H54 (cell line): Measurements from ENCODE around the gene IGSF9B.
A peak's percentile ranks its signal among the peaks of the same experiment; 100 is the strongest.

ENCODE experiments used
- DNase-seq: peaks from one replicate; pipeline ENCODE4 v3.0.0; 2011; ENCODE audit warnings: low spot score, mixed read lengths; ENCODE audit not compliant: insufficient read length
- FAIRE-seq: peaks from 3 replicates; lab custom pipeline; 2011; peaks lifted over from hg19 to GRCh38; lab: Jason Lieb, UNC
- POLR2A ChIP-seq: IDR thresholded peaks from 2 replicates; pipeline ENCODE4 v1.6.1; 2011; ENCODE audit warnings: low read depth, mild to moderate bottlenecking, low read length

The IGSF9B gene

DNA sequence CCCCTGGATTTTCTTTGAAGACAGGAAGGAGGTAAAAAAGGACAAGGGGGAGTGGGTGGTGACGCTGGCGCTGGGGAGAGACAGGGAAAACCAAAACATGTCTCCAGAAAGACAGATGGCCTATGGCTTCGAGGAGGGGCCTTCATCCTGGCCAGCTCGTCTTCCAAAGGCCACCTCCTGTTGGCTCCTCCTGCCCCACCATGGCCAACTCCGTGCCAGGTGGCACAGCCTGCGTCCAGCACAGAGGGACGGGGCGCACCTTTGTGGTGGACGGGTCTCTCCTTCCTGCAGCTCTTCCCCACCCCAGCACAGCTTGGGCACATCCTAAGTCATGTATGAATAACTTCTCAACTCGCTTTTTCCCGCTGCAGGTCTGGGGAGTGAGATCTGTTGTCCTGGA lies 22.7 kb downstream of the IGSF9B start:
- DNase-seq (no peak), FAIRE-seq (no peak)
- TF ChIP-seq POLR2A, result no peak

- DNase-seq, result no peak
- TF ChIP-seq POLR2A, result no peak
- FAIRE-seq, result no peak
These were observed 25.2 kb downstream of the IGSF9B start for GRCh38 chr11:133931449-133932060.

DNA sequence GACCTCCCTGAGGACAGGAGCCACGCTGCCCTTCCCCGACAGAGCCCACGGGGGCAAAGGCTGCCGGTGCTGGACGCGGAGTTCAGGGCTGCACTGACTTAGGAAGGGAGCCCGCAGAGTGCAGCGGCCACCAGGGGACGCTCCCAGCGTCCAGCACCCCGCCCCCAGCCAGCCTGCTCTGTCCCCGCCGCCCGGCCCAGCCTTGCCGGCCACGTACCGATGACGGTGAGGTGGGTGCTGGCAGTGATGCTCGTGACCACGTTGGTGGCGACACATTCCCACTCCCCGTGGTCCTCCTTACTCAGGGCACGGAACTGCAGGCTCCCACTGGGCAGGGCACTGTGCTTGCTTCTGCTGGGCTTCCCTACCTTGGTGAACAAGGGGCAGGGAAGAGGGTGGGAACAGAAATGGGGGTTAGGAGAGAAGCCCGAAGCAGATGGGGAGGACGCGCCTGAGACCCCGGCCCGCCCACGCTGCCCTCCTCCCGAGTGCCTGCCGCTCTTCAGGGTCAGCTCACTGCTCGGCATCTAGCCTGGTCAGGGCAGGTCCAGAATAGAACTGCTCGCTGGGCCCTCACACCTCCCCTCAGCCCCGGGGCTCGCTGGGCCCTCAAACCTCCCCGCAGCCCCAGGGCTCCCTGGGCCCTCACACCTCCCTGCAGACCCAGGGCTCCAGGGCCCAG lies 25.9 kb downstream of the IGSF9B start:
- FAIRE-seq, result no peak
- DNase-seq, result no peak
- TF ChIP-seq POLR2A, result no peak

DNA sequence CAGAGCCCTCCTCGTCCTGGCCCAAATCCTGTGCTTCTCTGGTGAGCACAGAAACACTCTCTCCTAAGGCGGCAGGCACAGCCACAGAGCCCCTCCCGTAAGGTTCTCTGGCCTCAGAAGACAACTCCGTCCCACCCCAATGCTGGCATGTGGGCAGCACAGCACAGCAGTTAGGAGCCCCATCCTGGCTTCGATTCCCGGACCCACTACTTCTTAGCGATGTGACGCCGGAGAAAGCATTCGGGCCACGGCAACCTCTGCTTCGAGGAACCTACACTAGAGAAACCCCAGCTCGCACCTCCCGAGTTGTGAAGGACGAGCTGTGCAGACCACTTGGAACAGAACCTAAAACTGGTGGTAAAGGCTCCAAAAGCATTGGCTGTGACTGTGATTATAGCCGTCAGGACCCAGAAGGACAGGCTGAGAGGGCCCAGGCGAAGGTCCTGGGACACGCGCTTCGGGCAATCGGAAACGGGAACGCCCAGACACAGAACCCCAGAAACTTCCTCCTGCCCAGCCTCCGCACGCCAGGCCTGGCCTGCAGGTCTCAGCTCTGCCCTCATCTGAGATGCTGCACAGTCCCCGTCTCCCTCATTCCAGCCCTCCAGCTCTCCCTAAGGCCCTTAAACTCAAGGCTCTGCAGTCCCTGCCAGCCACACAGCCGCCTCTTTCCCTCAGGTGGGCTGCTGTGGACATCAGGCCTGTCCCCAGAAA lies 26.6 kb downstream of the IGSF9B start:
- TF ChIP-seq POLR2A, result no peak
- no peak for FAIRE-seq
- no peak for DNase-seq

- DNase-seq (no peak), FAIRE-seq (no peak)
- no peak for TF ChIP-seq POLR2A
These were observed 27.2 kb downstream of the IGSF9B start for GRCh38 chr11:133929401-133930052.

- FAIRE-seq (no peak), DNase-seq (peak; percentile 40)
- TF ChIP-seq POLR2A, result no peak
These were observed 28.1 kb downstream of the IGSF9B start for GRCh38 chr11:133928628-133929059.

- DNase-seq (peak; percentile 84), FAIRE-seq (peak; percentile 23)
- TF ChIP-seq POLR2A, result no peak
These were observed 28.8 kb downstream of the IGSF9B start for GRCh38 chr11:133927690-133928627.

DNA sequence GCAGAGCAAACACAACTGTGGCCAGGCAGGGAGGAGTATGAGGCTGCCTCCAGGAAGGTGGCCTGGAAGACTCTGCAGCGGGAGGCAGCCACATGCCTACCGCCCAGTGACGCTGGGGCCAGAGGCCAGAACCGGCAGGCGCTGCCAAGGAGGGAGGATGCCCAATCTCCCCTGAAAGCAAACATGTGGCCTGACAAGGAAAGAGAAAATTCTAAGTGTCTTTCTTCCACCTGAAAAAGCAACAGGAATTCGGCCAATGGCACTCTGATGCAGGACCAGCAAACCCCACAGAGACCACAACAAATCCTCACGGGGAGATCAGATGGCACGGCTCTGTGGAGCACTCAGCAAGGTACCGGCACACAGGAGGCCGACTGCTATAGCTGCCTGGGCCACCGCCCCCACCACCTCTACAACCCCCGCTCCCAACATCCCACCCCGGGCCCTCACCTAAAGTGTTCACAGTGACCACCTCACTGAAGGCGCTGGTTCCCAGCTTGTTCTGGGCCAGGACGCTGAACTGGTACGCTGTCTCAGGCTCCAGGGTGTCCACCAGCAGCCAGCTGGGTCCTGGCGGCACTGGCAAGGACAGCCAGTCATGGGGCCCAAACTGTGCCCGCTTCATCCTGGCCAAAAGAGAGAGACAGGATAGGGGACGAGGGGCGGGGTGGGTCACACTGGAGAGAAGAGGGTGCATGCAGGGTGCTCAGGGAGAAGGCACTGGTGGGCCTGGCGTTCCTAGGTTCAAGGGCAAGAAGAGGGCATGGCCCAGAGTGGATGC lies 30.1 kb downstream of the IGSF9B start:
- DNase-seq (no peak), FAIRE-seq (no peak)
- TF ChIP-seq POLR2A, result no peak

- FAIRE-seq, result no peak
- TF ChIP-seq POLR2A, result no peak
- no peak for DNase-seq
These were observed 31.0 kb downstream of the IGSF9B start for GRCh38 chr11:133925756-133926155.

GRCh38 chr11:133924661-133925060 lies 32.1 kb downstream of the IGSF9B start:
- TF ChIP-seq POLR2A, result no peak
- no peak for DNase-seq
- FAIRE-seq, result no peak

DNA sequence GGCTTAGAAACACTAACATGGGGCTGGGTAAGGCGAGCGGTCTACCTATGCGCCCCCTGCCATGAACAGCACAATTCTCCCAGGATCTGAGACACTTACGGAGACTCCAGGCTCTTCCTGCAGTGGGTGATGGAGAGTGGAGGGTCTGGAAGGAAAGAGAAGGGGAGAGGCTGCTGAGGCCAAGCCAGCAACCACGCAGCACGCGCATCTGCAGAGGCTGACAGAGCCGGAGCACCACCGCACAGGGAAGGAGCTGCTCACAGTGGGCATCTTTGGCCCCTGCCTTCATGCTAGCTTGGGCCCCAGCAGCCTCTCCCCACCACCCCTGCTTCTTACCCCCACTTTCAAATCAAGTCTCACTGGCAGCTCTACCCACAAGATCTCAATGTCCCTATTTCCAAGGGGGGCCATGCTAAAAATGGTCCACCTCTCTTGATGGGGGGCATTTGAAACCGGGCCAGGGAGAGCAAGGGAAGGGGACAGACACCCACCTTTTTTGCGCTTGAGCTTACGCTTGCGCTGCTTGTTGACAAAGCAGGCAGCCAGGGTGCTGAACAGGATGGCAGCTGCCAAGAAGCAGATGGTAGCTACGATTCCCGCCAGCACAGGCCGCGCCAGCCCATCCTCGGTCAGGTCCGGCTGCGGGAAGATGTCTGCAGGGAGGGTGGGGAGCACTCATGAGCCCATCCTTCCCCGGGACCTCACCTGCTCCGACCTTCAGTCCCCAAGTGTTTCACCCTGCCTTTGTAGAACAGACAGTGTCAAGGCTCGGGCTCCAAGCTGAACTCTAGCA lies 34.5 kb downstream of the IGSF9B start:
- no peak for FAIRE-seq
- no peak for DNase-seq
- TF ChIP-seq POLR2A, result no peak

- FAIRE-seq (no peak), DNase-seq (no peak)
- TF ChIP-seq POLR2A, result no peak
These were observed 35.3 kb downstream of the IGSF9B start for GRCh38 chr11:133921513-133921912.
